Renal cortex interstitium (tissue), 11 donors: Measurements from ENCODE around the gene BPIFB3. TPM values are rescaled to one million over a fixed set of nuclear protein-coding genes. Genes with fewer than 3 reads are reported as not detected.
"Not testable (repeated sequence)": the region's sequence is repeated elsewhere in the genome, so short reads cannot be mapped to it uniquely, and the experiment has no call there.

ENCODE experiments used
- DNase-seq, 11 donors: peaks; one replicate each; pipeline ENCODE4 v3.0.0-alpha.2; 2013; ENCODE audit warnings: low read depth in 9 of 11, low spot score in 4 of 11; ENCODE audit errors: extremely low read depth in 1 of 11
- polyA plus RNA-seq, 3 donors: library from polyadenylated mRNA; unstranded; fragments of 120-200 nt; gene quantifications; one replicate each; pipeline ENCODE4 v1.2.1, GENCODE V29; 2013; ENCODE audit not compliant: insufficient read length in 3 of 3

Gene BPIFB3
- polyA plus RNA-seq, 3 donors: not detected

- DNase-seq: no peak
Observed at GRCh38 chr20:33104336-33104735, 50.6 kb downstream of the BPIFB3 start.

- DNase-seq: no peak
Observed at GRCh38 chr20:33105316-33105924, 51.7 kb downstream of the BPIFB3 start.

- not testable (repeated sequence) for DNase-seq
Observed at GRCh38 chr20:33106058-33106620, 52.4 kb downstream of the BPIFB3 start.

GRCh38 chr20:33108661-33109060, 55.0 kb downstream of the BPIFB3 start:
- DNase-seq: no peak

GRCh38 chr20:33110147-33110825, 56.6 kb downstream of the BPIFB3 start:
- no peak for DNase-seq

- DNase-seq: no peak
Observed at GRCh38 chr20:33111306-33111705, 57.6 kb downstream of the BPIFB3 start.

- DNase-seq: no peak
Observed at GRCh38 chr20:33112547-33113386, 59.1 kb downstream of the BPIFB3 start.

- DNase-seq: no peak
Observed at GRCh38 chr20:33113387-33113908, 59.7 kb downstream of the BPIFB3 start.

GRCh38 chr20:33115501-33115900, 61.8 kb downstream of the BPIFB3 start:
- DNase-seq: not testable (repeated sequence)

- no peak for DNase-seq
Observed at GRCh38 chr20:33119725-33120720, 66.3 kb downstream of the BPIFB3 start.

- no peak for DNase-seq
Observed at GRCh38 chr20:33120934-33121333, 67.2 kb downstream of the BPIFB3 start.

- DNase-seq: not testable (repeated sequence)
Observed at GRCh38 chr20:33122297-33122696, 68.6 kb downstream of the BPIFB3 start.

Other genes starting within 250 kb of the BPIFB3 start
- gene MAPRE1, start 233.9 kb upstream of the BPIFB3 start, polyA plus RNA-seq: 100 to 1,000 TPM; 100 to 121 (median 114) TPM
- gene EFCAB8, start 195.0 kb upstream of the BPIFB3 start, polyA plus RNA-seq: under 1 TPM in 2 of 3 donors, not detected in 1; 0.04 to 0.09 TPM
- not detected for gene SUN5, start 49.5 kb upstream of the BPIFB3 start, polyA plus RNA-seq
- not detected for gene BPIFB2, start 46.2 kb upstream of the BPIFB3 start, polyA plus RNA-seq
- gene BPIFB6, start 22.3 kb upstream of the BPIFB3 start, polyA plus RNA-seq: not detected
- not detected for gene BPIFB4, start 25.7 kb downstream of the BPIFB3 start, polyA plus RNA-seq
- gene BPIFA2, start 114.3 kb downstream of the BPIFB3 start, polyA plus RNA-seq: not detected
- not detected for gene BPIFA3, start 163.4 kb downstream of the BPIFB3 start, polyA plus RNA-seq
- not detected for gene BPIFA1, start 182.1 kb downstream of the BPIFB3 start, polyA plus RNA-seq
- gene BPIFB1, start 229.3 kb downstream of the BPIFB3 start, polyA plus RNA-seq: under 1 TPM in 1 of 3 donors, not detected in 2; 0.14 TPM